H9 (cell line): Measurements from ENCODE around the gene RBMS3. TPM values are rescaled to one million over a fixed set of nuclear protein-coding genes. Genes with fewer than 3 reads are reported as not detected.

ENCODE experiments used
- DNase-seq: peaks from one replicate; pipeline ENCODE4 v3.0.0-alpha.2; 2017
- H2AFZ ChIP-seq: one replicate; pipeline ENCODE4 v1.6.1; 2013; ENCODE audit warnings: mild to moderate bottlenecking, low read length, control low read depth, moderate library complexity
- H2AK5ac ChIP-seq: 2 replicates; pipeline ENCODE4 v1.6.1; 2013; ENCODE audit warnings: low read length, control low read depth, mixed read lengths; ENCODE audit not compliant: insufficient read length
- H2BK120ac ChIP-seq: one replicate; pipeline ENCODE4 v1.6.1; 2013; ENCODE audit warnings: low read depth, mild to moderate bottlenecking, low read length, control low read depth, inconsistent platforms; ENCODE audit not compliant: poor library complexity, severe bottlenecking
- H2BK12ac ChIP-seq: 2 replicates; pipeline ENCODE4 v1.6.1; 2013; ENCODE audit warnings: low read length, control low read depth, mixed read lengths, low read depth; ENCODE audit not compliant: insufficient read length
- H2BK15ac ChIP-seq: 2 replicates; pipeline ENCODE4 v1.6.1; 2013; ENCODE audit warnings: low read depth, low read length, control low read depth
- H2BK20ac ChIP-seq: one replicate; pipeline ENCODE4 v1.6.1; 2013; ENCODE audit warnings: low read depth, mild to moderate bottlenecking, low read length, control low read depth, inconsistent platforms; ENCODE audit not compliant: poor library complexity, severe bottlenecking
- H2BK5ac ChIP-seq: 2 replicates; pipeline ENCODE4 v1.6.1; 2013; ENCODE audit warnings: low read length, control low read depth, mixed read lengths; ENCODE audit not compliant: insufficient read length
- H3K14ac ChIP-seq: 2 replicates; pipeline ENCODE4 v1.6.1; 2013; ENCODE audit warnings: low read length, control low read depth; ENCODE audit not compliant: insufficient read depth
- H3K18ac ChIP-seq: 2 replicates; pipeline ENCODE4 v1.6.1; 2013; ENCODE audit warnings: low read depth, mild to moderate bottlenecking, mixed read lengths, low read length, control low read depth; ENCODE audit not compliant: insufficient read length
- H3K23ac ChIP-seq: 2 replicates; pipeline ENCODE4 v1.6.1; 2013; ENCODE audit warnings: low read length, control low read depth, mixed read lengths, low read depth; ENCODE audit not compliant: insufficient read length
- H3K23me2 ChIP-seq: 2 replicates; pipeline ENCODE4 v1.6.1; 2013; ENCODE audit warnings: low read depth, mild to moderate bottlenecking, mixed read lengths, low read length, control low read depth; ENCODE audit not compliant: insufficient read length, poor library complexity, severe bottlenecking
- H3K27ac ChIP-seq: 2 replicates; pipeline ENCODE4 v1.5.1; 2013; ENCODE audit warnings: low read length, control low read depth, mixed read lengths, low read depth; ENCODE audit not compliant: insufficient read length
- H3K27me3 ChIP-seq: 2 replicates; pipeline ENCODE4 v1.6.1; 2013; ENCODE audit warnings: low read length, control low read depth, inconsistent platforms; ENCODE audit not compliant: insufficient read depth
- H3K4ac ChIP-seq: 2 replicates; pipeline ENCODE4 v1.6.1; 2013; ENCODE audit warnings: low read depth, mild to moderate bottlenecking, control low read depth, inconsistent platforms, low read length, moderate library complexity
- H3K4me1 ChIP-seq: 2 replicates; pipeline ENCODE4 v1.6.1; 2013; ENCODE audit warnings: low read length, control low read depth, inconsistent platforms; ENCODE audit not compliant: insufficient read depth
- H3K4me2 ChIP-seq: 2 replicates; pipeline ENCODE4 v1.6.1; 2013; ENCODE audit warnings: low read length, control low read depth, mixed read lengths; ENCODE audit not compliant: insufficient read length, insufficient read depth
- H3K56ac ChIP-seq: 2 replicates; pipeline ENCODE4 v1.6.1; 2013; ENCODE audit warnings: low read depth, mild to moderate bottlenecking, mixed read lengths, low read length, control low read depth; ENCODE audit not compliant: insufficient read length
- H3K79me1 ChIP-seq: 2 replicates; pipeline ENCODE4 v1.6.1; 2013; ENCODE audit warnings: low read depth, mild to moderate bottlenecking, moderate library complexity, low read length, control low read depth, inconsistent platforms; ENCODE audit not compliant: insufficient read depth, poor library complexity, severe bottlenecking
- H3K79me2 ChIP-seq: 2 replicates; pipeline ENCODE4 v1.6.1; 2013; ENCODE audit warnings: low read length, control low read depth, inconsistent platforms; ENCODE audit not compliant: insufficient read depth
- H3K9ac ChIP-seq: 2 replicates; pipeline ENCODE4 v1.6.1; 2013; ENCODE audit warnings: low read length, control low read depth, mixed read lengths; ENCODE audit not compliant: insufficient read length; ENCODE audit errors: extremely low read depth
- H3K9me3 ChIP-seq: one replicate; pipeline ENCODE4 v1.6.1; 2013; ENCODE audit warnings: low read depth, low read length, inconsistent platforms; ENCODE audit not compliant: control insufficient read depth
- H3T11ph ChIP-seq: one replicate; pipeline ENCODE4 v1.6.1; 2013; ENCODE audit warnings: mild to moderate bottlenecking, low read length, control low read depth, inconsistent platforms
- H4K20me1 ChIP-seq: one replicate; pipeline ENCODE4 v1.6.1; 2013; ENCODE audit not compliant: control insufficient read depth, insufficient read length, insufficient read depth
- H4K5ac ChIP-seq: 2 replicates; pipeline ENCODE4 v1.6.1; 2013; ENCODE audit warnings: low read depth, mild to moderate bottlenecking, mixed read lengths, low read length, control low read depth; ENCODE audit not compliant: insufficient read length
- H4K8ac ChIP-seq: replicated peaks from 2 replicates; pipeline ENCODE4 v1.6.1; 2013; ENCODE audit warnings: low read length, control low read depth, mixed read lengths, low read depth; ENCODE audit not compliant: insufficient read length
- H4K91ac ChIP-seq: 2 replicates; pipeline ENCODE4 v1.6.1; 2013; ENCODE audit warnings: low read depth, mild to moderate bottlenecking, moderate library complexity, mixed read lengths, low read length, control low read depth; ENCODE audit not compliant: insufficient read length
- H3K27ac Mint-ChIP-seq, 3 experiments: 2 replicates in 2 of 3; 3 replicates in 1 of 3; pipeline ENCODE4 v1.8.0; 2020 to 2021; ENCODE audit warnings: mixed read lengths in 3 of 3, mild to moderate bottlenecking in 1 of 3, moderate library complexity in 1 of 3
- H3K27me3 Mint-ChIP-seq: 2 replicates; pipeline ENCODE4 v1.8.0; 2021; ENCODE audit warnings: low read depth, mild to moderate bottlenecking, moderate library complexity, mixed read lengths
- H3K36me3 Mint-ChIP-seq, 3 experiments: 2 replicates in 2 of 3; 3 replicates in 1 of 3; pipeline ENCODE4 v1.8.0; 2020 to 2021; ENCODE audit warnings: low read depth in 3 of 3, mixed read lengths in 3 of 3; ENCODE audit not compliant: insufficient read depth in 1 of 3
- H3K4me1 Mint-ChIP-seq, 2 experiments: 2 replicates each; pipeline ENCODE4 v1.8.0; 2020; ENCODE audit warnings: mixed read lengths in 2 of 2
- H3K4me3 Mint-ChIP-seq, 2 experiments: 2 replicates in 1 of 2; 3 replicates in 1 of 2; pipeline ENCODE4 v1.8.0; 2020 to 2021; ENCODE audit warnings: mild to moderate bottlenecking in 2 of 2, mixed read lengths in 2 of 2, moderate library complexity in 1 of 2
- H3K9me3 Mint-ChIP-seq, 2 experiments: 2 replicates in 1 of 2; 3 replicates in 1 of 2; pipeline ENCODE4 v1.8.0; 2020; ENCODE audit warnings: mild to moderate bottlenecking in 2 of 2, mixed read lengths in 2 of 2, moderate library complexity in 1 of 2
- CTCF ChIP-seq: fragments of 200-600 bp; sonication (generic); conservative IDR thresholded peaks from 3 replicates; pipeline ENCODE4 v1.8.0; 2021; ENCODE audit warnings: antibody characterized with exemption, mild to moderate bottlenecking
- WGBS: extraction: QIAGEN DNeasy Blood & Tissue Kit; methylation state at CpG from one replicate; pipeline ENCODE4 v1.1.7; 2013; ENCODE audit warnings: missing lambda C conversion rate, low lambda C conversion rate, mixed read lengths; ENCODE audit not compliant: insufficient read length; ENCODE audit errors: extremely low coverage; 5-methylcytosine and 5-hydroxymethylcytosine counted together
- total RNA-seq: library from RNA; stranded (reverse); gene quantifications from 2 replicates; pipeline ENCODE4 v1.2.1, GENCODE V29; 2021

The RBMS3 gene
- total RNA-seq, 1 experiment from 2014 or later, result 8.1 TPM

- Histone ChIP-seq H3K4ac (no peak overlapping the region), H3K23me2 (no peaks in the 10 kb centered on the region), H2BK15ac (no peak overlapping the region), H3K14ac (no peak overlapping the region), H4K91ac (no peak overlapping the region), H3T11ph (no peak overlapping the region), H3K56ac (no peak overlapping the region), H2AK5ac (no peak overlapping the region), H3K4me1 (no peaks in the 10 kb centered on the region; the same call in 1 of the 2 replicates), H2BK12ac (no peak overlapping the region), H3K4me2 (no peak overlapping the region), H4K20me1 (no peaks in the 10 kb centered on the region), H3K9me3 (no peaks in the 10 kb centered on the region), H2BK5ac (no peak overlapping the region), H3K23ac (no peak overlapping the region), H2BK120ac (no peak overlapping the region), H3K27ac (no peak overlapping the region), H3K27me3 (no peaks in the 10 kb centered on the region), H3K79me2 (no peaks in the 10 kb centered on the region), H3K18ac (no peak overlapping the region), H2BK20ac (no peak overlapping the region), H3K79me1 (no peaks in the 10 kb centered on the region), H3K9ac (no peak overlapping the region), H4K5ac (no peak overlapping the region), H2AFZ (no peak overlapping the region), H4K8ac (no peak overlapping the region)
- no peak for TF ChIP-seq CTCF
- H3K27me3 Mint-ChIP-seq, result no peaks in the 10 kb centered on the region
- peak overlapping the region; percentile 25 to 83 (median 67); a peak in 5 of 7 replicates for H3K27ac Mint-ChIP-seq
- H3K4me3 Mint-ChIP-seq, result no peak overlapping the region
- no peak for DNase-seq
- H3K36me3 Mint-ChIP-seq, result no peaks in the 10 kb centered on the region
- peaks cover 12 to 26% of the 10 kb centered on the region in 2 experiments for H3K4me1 Mint-ChIP-seq
- no peaks in the 10 kb centered on the region for H3K9me3 Mint-ChIP-seq
- no CpG with 5 or more reads among the region's 1 CpG for WGBS
Measured at GRCh38 chr3:29430558-29430971, 149.7 kb downstream of the RBMS3 start.
